K562 (cell line): ENCODE data around the gene STIM1. TPM values are rescaled to one million over a fixed set of nuclear protein-coding genes. Genes with fewer than 3 reads are reported as not detected.

ENCODE experiments used
- CC2D1A ChIP-seq: fragments of 450-650 bp; IDR thresholded peaks from 2 replicates; pipeline ENCODE4 v1.6.1; 2017; ENCODE audit warnings: mild to moderate bottlenecking
- EWSR1 ChIP-seq: fragments of 450-650 bp; IDR thresholded peaks from 2 replicates; pipeline ENCODE4 v1.6.1; 2018; ENCODE audit warnings: borderline replicate concordance, mild to moderate bottlenecking, low read depth, moderate library complexity; ENCODE audit not compliant: partially characterized antibody
- GTF2A2 ChIP-seq: IDR thresholded peaks from 2 replicates; pipeline ENCODE4 v1.6.1; 2016; ENCODE audit warnings: mild to moderate bottlenecking, missing genetic modification characterization, missing compliant biosample characterization
- MAFF ChIP-seq: IDR thresholded peaks from 2 replicates; pipeline ENCODE4 v1.6.1; 2012; ENCODE audit warnings: low read length, improper control_type of control experiment
- NFATC3 ChIP-seq: fragments of 450-650 bp; IDR thresholded peaks from 2 replicates; pipeline ENCODE4 v1.6.1; 2017; ENCODE audit warnings: mild to moderate bottlenecking
- PHF21A ChIP-seq: fragments of 450-650 bp; IDR thresholded peaks from 2 replicates; pipeline ENCODE4 v1.6.1; 2017; ENCODE audit warnings: low read depth, borderline replicate concordance
- SLC30A9 ChIP-seq: fragments of 250-450 bp; sonication (Bioruptor Pico); IDR thresholded peaks from 2 replicates; pipeline ENCODE4 v1.8.0; 2022; ENCODE audit warnings: mild to moderate bottlenecking, moderate library complexity
- TFAM ChIP-seq: fragments of 250-450 bp; sonication (Bioruptor Pico); conservative IDR thresholded peaks from 2 replicates; pipeline ENCODE4 v1.5.0; 2021; ENCODE audit warnings: mild to moderate bottlenecking, moderate library complexity
- ZFP30 ChIP-seq: fragments of 250-450 bp; sonication (Bioruptor Pico); IDR thresholded peaks from 2 replicates; pipeline ENCODE4 v1.8.0; 2022; ENCODE audit warnings: moderate library complexity, mild to moderate bottlenecking, inconsistent platforms, borderline replicate concordance
- ZNF436 ChIP-seq: fragments of 250-450, 450-650 bp; sonication (Bioruptor Pico); formaldehyde crosslinking; IDR thresholded peaks from 2 replicates; pipeline ENCODE4 v1.7.0; 2020; ENCODE audit warnings: mild to moderate bottlenecking
- polyA plus RNA-seq, 8 experiments: library from polyadenylated mRNA; depleted of rRNA in 4 of 8; stranded (reverse) in 5 of 8; unstranded in 3 of 8; fragments of >200 nt; fragmentation: Nextera tagmentation in 2 of 8; fragmentation: Illumina TruSeq in 1 of 8; extraction: Ambion mirVana in 2 of 8; extraction: Trizol in 1 of 8; gene quantifications; 2 replicates each; pipeline versions ENCODE4 v1.2.1 to v1.2.3, GENCODE V29; 2011 to 2014; ENCODE audit warnings: inconsistent platforms in 1 of 8, missing spikeins in 1 of 8
- total RNA-seq, 7 experiments: library from RNA; depleted of rRNA in 6 of 7; stranded (reverse); fragments of >200 nt in 6 of 7; fragmentation: Illumina TruSeq in 2 of 7; extraction: Trizol in 2 of 7; gene quantifications; 2 replicates each; pipeline versions ENCODE4 v1.2.1 to v1.2.3, GENCODE V29; 2011 to 2021; ENCODE audit warnings: low replicate concordance in 1 of 7
- TF ChIP-seq, protein P1 (sequence below): IDR thresholded peaks from 2 replicates; pipeline ENCODE4 v1.6.1; 2016; ENCODE audit warnings: missing genetic modification characterization, missing compliant biosample characterization
- TF ChIP-seq, protein P2 (sequence below): fragments of 250-450 bp; sonication (Bioruptor Pico); IDR thresholded peaks from 2 replicates; pipeline ENCODE4 v1.8.0; 2022; ENCODE audit warnings: moderate library complexity, mild to moderate bottlenecking, inconsistent platforms
- TF ChIP-seq, protein P3 (sequence below): fragments of 250-450 bp; sonication (Bioruptor Pico); IDR thresholded peaks from 2 replicates; pipeline ENCODE4 v1.6.1; 2021; ENCODE audit warnings: mild to moderate bottlenecking
- TF ChIP-seq, protein P4 (sequence below), 2 experiments: fragments of 450-650 bp; formaldehyde crosslinking in 1 of 2; IDR thresholded peaks; 2 replicates each; pipeline versions ENCODE4 v1.4.0 to v1.6.1; 2014 to 2020; ENCODE audit warnings: mild to moderate bottlenecking in 2 of 2, borderline replicate concordance in 1 of 2, low read depth in 1 of 2

The STIM1 gene
- total and polyA plus RNA-seq, 9 of the 15 experiments (the other 6 are each of a cell fraction or from before 2014, with no cell fraction given), result 7.7 to 50.5 (median 22.5) TPM

DNA sequence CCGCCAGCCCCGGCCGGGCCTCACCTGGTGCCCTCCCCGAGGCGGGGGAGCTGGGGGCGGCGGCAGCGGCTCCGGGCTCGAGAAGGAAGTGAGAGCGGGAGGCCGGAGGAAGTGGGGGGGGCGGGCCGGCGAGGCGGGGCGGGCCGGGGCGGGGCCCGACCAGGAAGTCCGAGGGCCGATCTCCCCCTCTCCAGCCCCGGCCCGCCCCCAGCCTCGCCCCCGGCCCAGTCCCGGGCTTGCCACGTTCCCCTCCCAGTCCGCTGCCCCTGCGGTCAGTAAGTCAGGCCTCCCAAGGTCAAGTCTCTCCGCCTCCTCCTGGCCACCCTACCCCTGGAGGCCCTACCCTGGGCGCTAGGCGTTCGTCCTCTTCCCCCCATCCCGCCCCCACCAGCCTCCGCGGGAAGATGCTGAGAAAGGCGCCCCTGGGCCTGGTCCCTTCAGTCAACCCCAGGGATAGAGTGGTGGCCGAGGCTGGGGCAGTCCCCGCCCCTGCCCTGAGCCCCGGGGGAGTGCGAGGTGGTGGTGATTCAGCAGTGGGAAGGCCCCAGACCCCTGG is 14.5 kb upstream of the STIM1 start, which contains the start of gene RHOG (continued):
- TF ChIP-seq, protein P1, sequence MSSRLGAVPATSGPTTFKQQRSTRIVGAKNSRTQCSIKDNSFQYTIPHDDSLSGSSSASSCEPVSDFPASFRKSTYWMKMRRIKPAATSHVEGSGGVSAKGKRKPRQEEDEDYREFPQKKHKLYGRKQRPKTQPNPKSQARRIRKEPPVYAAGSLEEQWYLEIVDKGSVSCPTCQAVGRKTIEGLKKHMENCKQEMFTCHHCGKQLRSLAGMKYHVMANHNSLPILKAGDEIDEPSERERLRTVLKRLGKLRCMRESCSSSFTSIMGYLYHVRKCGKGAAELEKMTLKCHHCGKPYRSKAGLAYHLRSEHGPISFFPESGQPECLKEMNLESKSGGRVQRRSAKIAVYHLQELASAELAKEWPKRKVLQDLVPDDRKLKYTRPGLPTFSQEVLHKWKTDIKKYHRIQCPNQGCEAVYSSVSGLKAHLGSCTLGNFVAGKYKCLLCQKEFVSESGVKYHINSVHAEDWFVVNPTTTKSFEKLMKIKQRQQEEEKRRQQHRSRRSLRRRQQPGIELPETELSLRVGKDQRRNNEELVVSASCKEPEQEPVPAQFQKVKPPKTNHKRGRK, result no peak
- TF ChIP-seq TFAM (CRISPR knock-in tag) (no peak), SLC30A9 (CRISPR knock-in tag) (no peak), PHF21A (no peak), CC2D1A (no peak), ZNF436 (CRISPR knock-in tag) (no peak), MAFF (no peak), EWSR1 (no peak), NFATC3 (no peak), ZFP30 (CRISPR knock-in tag) (no peak), GTF2A2 (tag) (no peak)
- TF ChIP-seq, protein P2, sequence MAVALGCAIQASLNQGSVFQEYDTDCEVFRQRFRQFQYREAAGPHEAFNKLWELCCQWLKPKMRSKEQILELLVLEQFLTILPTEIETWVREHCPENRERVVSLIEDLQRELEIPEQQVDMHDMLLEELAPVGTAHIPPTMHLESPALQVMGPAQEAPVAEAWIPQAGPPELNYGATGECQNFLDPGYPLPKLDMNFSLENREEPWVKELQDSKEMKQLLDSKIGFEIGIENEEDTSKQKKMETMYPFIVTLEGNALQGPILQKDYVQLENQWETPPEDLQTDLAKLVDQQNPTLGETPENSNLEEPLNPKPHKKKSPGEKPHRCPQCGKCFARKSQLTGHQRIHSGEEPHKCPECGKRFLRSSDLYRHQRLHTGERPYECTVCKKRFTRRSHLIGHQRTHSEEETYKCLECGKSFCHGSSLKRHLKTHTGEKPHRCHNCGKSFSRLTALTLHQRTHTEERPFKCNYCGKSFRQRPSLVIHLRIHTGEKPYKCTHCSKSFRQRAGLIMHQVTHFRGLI (CRISPR knock-in tag), result no peak
- TF ChIP-seq, protein P3, sequence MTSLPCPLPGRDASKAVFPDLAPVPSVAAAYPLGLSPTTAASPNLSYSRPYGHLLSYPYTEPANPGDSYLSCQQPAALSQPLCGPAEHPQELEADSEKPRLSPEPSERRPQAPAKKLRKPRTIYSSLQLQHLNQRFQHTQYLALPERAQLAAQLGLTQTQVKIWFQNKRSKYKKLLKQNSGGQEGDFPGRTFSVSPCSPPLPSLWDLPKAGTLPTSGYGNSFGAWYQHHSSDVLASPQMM (CRISPR knock-in tag), result no peak
- TF ChIP-seq, protein P4, sequence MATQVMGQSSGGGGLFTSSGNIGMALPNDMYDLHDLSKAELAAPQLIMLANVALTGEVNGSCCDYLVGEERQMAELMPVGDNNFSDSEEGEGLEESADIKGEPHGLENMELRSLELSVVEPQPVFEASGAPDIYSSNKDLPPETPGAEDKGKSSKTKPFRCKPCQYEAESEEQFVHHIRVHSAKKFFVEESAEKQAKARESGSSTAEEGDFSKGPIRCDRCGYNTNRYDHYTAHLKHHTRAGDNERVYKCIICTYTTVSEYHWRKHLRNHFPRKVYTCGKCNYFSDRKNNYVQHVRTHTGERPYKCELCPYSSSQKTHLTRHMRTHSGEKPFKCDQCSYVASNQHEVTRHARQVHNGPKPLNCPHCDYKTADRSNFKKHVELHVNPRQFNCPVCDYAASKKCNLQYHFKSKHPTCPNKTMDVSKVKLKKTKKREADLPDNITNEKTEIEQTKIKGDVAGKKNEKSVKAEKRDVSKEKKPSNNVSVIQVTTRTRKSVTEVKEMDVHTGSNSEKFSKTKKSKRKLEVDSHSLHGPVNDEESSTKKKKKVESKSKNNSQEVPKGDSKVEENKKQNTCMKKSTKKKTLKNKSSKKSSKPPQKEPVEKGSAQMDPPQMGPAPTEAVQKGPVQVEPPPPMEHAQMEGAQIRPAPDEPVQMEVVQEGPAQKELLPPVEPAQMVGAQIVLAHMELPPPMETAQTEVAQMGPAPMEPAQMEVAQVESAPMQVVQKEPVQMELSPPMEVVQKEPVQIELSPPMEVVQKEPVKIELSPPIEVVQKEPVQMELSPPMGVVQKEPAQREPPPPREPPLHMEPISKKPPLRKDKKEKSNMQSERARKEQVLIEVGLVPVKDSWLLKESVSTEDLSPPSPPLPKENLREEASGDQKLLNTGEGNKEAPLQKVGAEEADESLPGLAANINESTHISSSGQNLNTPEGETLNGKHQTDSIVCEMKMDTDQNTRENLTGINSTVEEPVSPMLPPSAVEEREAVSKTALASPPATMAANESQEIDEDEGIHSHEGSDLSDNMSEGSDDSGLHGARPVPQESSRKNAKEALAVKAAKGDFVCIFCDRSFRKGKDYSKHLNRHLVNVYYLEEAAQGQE (IDR thresholded peaks at IDR 0.05; ENCODE audit: borderline replicate concordance), result no peak
- TF ChIP-seq, protein P4 (CRISPR knock-in tag; IDR thresholded peaks at IDR 0.05; ENCODE audit: low read depth), result no peak
